Muscle layer of duodenum (tissue), 2 donors: ENCODE results near the gene ARHGDIG.
"Not testable (repeated sequence)": the region's sequence is repeated elsewhere in the genome, so short reads cannot be mapped to it uniquely, and the experiment has no call there.

ENCODE experiments used
- H3K27ac ChIP-seq: one replicate; pipeline ENCODE4 v1.7.0; 2013; ENCODE audit warnings: mild to moderate bottlenecking, low read length
- H3K27me3 ChIP-seq: one replicate; pipeline ENCODE4 v1.7.0; 2013; ENCODE audit warnings: low read depth, mild to moderate bottlenecking, control low read depth, low read length
- H3K36me3 ChIP-seq, 2 donors: one replicate each; pipeline ENCODE4 v1.7.0; 2013; ENCODE audit warnings: low read length in 2 of 2, control low read depth in 1 of 2, mild to moderate bottlenecking in 1 of 2; ENCODE audit not compliant: insufficient read depth in 2 of 2, control insufficient read depth in 1 of 2
- H3K4me1 ChIP-seq, 2 donors: one replicate each; pipeline ENCODE4 v1.7.0; 2013; ENCODE audit warnings: low read length in 2 of 2, mild to moderate bottlenecking in 2 of 2, control low read depth in 1 of 2, moderate library complexity in 1 of 2; ENCODE audit not compliant: insufficient read depth in 2 of 2, control insufficient read depth in 1 of 2
- H3K4me3 ChIP-seq, 2 donors: one replicate each; pipeline ENCODE4 v1.7.0; 2013; ENCODE audit warnings: low read length in 2 of 2, low read depth in 1 of 2, mild to moderate bottlenecking in 1 of 2
- H3K9me3 ChIP-seq, 2 donors: one replicate each; pipeline ENCODE4 v1.7.0; 2013; ENCODE audit warnings: low read length in 2 of 2, control low read depth in 1 of 2, mild to moderate bottlenecking in 1 of 2; ENCODE audit not compliant: control insufficient read depth in 1 of 2
- donor health status: healthy.

Gene ARHGDIG

DNA sequence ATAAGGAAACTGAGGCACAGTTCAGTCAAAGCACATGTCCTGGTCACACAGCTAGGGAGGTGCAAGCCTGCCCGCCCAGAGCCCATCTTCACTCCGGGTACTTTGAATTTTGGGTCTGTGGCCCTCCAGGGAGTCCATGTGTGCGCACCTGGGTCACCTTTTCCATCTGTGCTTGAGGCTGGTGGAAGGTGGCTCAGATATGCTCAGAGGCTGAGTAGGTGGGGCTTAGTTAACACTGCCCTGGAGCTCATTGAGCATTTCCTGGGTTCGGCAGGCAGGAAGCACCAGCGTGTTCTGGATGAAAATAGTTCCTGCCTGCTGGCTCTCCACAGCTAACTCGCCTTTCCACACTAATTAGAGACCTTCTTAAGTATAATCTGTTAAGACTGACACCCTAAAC lies 26.6 kb upstream of the ARHGDIG start:
- H3K27ac ChIP-seq: no peak overlapping the region
- no peaks in the 10 kb centered on the region for H3K4me1 ChIP-seq
- peaks cover 5 to 56% of the 10 kb centered on the region in 2 donors for H3K36me3 ChIP-seq
- no peaks in the 10 kb centered on the region for H3K27me3 ChIP-seq
- H3K4me3 ChIP-seq: no peak overlapping the region
- no peaks in the 10 kb centered on the region for H3K9me3 ChIP-seq

DNA sequence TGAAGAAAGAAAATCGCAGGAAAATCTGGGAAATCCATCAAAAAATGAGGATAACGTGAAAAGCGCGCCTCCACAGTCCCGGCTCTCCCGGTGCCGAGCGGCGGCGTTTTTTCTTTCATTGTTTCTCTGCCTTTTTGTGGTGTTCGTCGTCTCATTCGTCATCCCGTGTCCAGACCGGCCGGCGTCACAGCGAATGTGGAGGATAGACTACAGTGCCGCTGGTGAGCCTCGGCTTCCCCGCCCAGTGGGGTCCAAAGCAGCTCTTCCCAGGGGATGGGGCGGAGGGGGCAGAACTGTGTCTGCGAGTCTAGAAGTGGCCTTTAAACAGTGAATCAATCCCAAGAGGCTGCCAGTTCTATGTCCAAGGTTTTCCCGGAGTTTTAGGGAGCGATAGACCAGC lies 25.9 kb upstream of the ARHGDIG start:
- Histone ChIP-seq H3K36me3 (peaks cover 7 to 62% of the 10 kb centered on the region in 2 donors), H3K27me3 (no peaks in the 10 kb centered on the region), H3K4me1 (no peaks in the 10 kb centered on the region), H3K27ac (no peak overlapping the region), H3K9me3 (no peaks in the 10 kb centered on the region), H3K4me3 (no peak overlapping the region)

GRCh38 chr16:255183-255582 lies 25.2 kb upstream of the ARHGDIG start:
- Histone ChIP-seq H3K27me3 (no peaks in the 10 kb centered on the region), H3K4me3 (no peak overlapping the region), H3K36me3 (peaks cover 10 to 67% of the 10 kb centered on the region in 2 donors), H3K9me3 (no peaks in the 10 kb centered on the region), H3K27ac (no peak overlapping the region), H3K4me1 (no peaks in the 10 kb centered on the region)

DNA sequence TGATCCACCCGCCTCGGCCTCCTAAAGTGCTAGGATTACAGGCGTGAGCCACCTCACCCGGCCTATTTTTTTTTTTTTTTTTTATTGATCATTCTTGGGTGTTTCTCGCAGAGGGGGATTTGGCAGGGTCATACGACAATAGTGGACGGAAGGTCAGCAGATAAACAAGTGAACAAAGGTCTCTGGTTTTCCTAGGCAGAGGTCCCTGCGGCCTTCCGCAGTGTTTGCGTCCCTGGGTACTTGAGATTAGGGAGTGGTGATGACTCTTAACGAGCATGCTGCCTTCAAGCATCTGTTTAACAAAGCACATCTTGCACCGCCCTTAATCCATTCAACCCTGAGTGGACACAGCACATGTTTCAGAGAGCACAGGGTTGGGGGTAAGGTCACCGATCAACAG lies 22.3 kb upstream of the ARHGDIG start:
- not testable (repeated sequence) for H3K4me3 ChIP-seq, H3K27ac ChIP-seq, H3K9me3 ChIP-seq, H3K4me1 ChIP-seq, H3K27me3 ChIP-seq
- peaks cover 10 to 73% of the 10 kb centered on the region in 2 donors for H3K36me3 ChIP-seq

- no peaks in the 10 kb centered on the region for H3K27me3 ChIP-seq
- no peaks in the 10 kb centered on the region for H3K4me1 ChIP-seq
- peaks cover 10 to 79% of the 10 kb centered on the region in 2 donors for H3K36me3 ChIP-seq
- no peaks in the 10 kb centered on the region for H3K9me3 ChIP-seq
- no peak overlapping the region for H3K4me3 ChIP-seq
- no peak overlapping the region for H3K27ac ChIP-seq
Measured at GRCh38 chr16:259226-259625, 21.2 kb upstream of the ARHGDIG start.

- Histone ChIP-seq H3K36me3 (peaks cover 10 to 80% of the 10 kb centered on the region in 2 donors), H3K9me3 (no peaks in the 10 kb centered on the region), H3K4me1 (no peaks in the 10 kb centered on the region), H3K27me3 (no peaks in the 10 kb centered on the region), H3K4me3 (no peak overlapping the region), H3K27ac (no peak overlapping the region)
Measured at GRCh38 chr16:259814-260253, 20.6 kb upstream of the ARHGDIG start.

- Histone ChIP-seq H3K27me3 (no peaks in the 10 kb centered on the region), H3K4me1 (no peaks in the 10 kb centered on the region), H3K9me3 (no peaks in the 10 kb centered on the region), H3K36me3 (peaks cover 10 to 81% of the 10 kb centered on the region in 2 donors), H3K4me3 (no peak overlapping the region), H3K27ac (no peak overlapping the region)
Measured at GRCh38 chr16:260326-260725, 20.1 kb upstream of the ARHGDIG start.

DNA sequence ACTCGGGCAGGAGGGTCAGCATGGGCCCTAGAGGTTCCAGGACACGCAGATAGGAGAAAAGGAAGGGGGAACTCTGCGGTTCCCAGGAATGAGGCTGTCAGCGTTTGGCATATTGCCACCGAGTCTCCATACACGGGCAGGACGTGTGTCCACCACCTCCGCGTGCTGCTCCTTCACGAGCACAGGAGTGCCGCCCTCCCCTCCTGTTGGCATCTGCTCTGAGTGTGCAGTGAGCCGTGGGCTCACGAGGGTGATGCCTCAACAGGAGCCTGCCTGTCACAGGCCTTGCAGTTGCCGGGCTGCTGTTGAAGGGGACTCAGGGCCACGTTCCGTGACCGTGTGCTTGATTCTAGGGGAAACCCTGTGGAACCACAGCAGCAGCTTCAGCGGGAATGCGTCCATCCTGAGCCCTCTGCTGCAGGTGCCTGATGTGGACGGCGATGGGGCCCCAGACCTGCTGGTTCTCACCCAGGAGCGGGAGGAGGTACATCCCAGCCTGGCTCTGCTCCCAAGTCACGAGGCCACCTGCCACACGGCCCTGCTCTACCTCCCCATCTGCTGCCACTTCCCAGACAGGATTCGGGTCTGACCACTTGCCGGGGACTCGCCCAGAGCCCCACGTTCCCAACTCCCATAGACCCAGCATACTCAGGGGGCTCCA lies 19.2 kb upstream of the ARHGDIG start:
- H3K4me1 ChIP-seq: no peaks in the 10 kb centered on the region
- no peak overlapping the region for H3K4me3 ChIP-seq
- H3K9me3 ChIP-seq: no peaks in the 10 kb centered on the region
- no peaks in the 10 kb centered on the region for H3K27me3 ChIP-seq
- no peak overlapping the region for H3K27ac ChIP-seq
- peaks cover 5 to 74% of the 10 kb centered on the region in 2 donors for H3K36me3 ChIP-seq

- Histone ChIP-seq H3K36me3 (peaks cover 4 to 67% of the 10 kb centered on the region in 2 donors), H3K9me3 (no peaks in the 10 kb centered on the region), H3K4me1 (no peaks in the 10 kb centered on the region), H3K4me3 (no peak overlapping the region), H3K27ac (no peak overlapping the region), H3K27me3 (no peaks in the 10 kb centered on the region)
Measured at GRCh38 chr16:262121-262745, 18.2 kb upstream of the ARHGDIG start.

DNA sequence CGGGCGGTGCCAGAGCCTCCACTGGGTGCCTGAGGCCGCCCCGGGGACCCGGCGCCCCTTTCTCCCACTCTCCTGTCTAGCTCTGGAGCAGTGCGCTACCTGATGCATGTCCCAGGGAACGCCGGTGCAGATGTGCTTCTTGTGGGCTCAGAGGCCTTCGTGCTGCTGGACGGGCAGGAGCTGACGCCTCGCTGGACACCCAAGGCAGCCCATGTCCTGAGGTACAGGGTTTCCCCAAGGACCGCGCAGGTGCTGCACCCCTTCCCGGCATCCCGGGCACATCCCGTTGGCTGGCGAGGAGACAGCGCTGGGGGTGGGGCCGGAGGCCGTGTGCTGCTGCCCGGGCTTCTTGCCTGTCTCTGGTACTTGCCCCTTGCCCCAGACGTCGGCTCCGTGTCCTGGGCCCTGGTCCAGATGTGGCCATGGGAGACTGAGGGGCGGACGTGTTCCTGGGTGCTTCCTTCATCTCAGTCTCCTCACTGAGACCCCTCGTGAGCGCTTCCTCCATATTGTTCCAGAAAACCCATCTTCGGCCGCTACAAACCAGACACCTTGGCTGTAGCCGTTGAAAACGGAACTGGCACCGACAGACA lies 17.1 kb upstream of the ARHGDIG start:
- no peak overlapping the region for H3K4me3 ChIP-seq
- peaks cover 4 to 63% of the 10 kb centered on the region in 2 donors for H3K36me3 ChIP-seq
- no peak overlapping the region for H3K27ac ChIP-seq
- no peaks in the 10 kb centered on the region for H3K9me3 ChIP-seq
- no peaks in the 10 kb centered on the region for H3K27me3 ChIP-seq
- H3K4me1 ChIP-seq: no peaks in the 10 kb centered on the region

DNA sequence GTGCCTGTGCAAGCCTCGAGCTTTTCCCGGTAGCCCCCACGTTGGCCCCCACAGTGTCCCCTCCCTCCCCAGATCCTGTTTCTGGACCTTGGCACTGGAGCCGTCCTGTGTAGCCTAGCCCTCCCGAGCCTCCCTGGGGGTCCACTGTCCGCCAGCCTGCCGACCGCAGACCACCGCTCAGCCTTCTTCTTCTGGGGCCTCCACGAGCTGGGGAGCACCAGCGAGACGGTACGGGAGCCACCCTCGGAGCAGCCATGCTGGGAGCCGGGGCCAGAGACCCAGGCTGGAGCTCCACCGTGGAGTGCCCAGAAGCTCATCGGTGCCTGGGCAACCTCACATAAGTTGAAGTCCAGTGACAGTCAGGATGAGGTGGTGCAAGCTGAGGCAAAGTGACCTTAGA lies 16.4 kb upstream of the ARHGDIG start:
- H3K4me1 ChIP-seq: no peaks in the 10 kb centered on the region
- no peak overlapping the region for H3K4me3 ChIP-seq
- no peaks in the 10 kb centered on the region for H3K27me3 ChIP-seq
- H3K9me3 ChIP-seq: no peaks in the 10 kb centered on the region
- H3K27ac ChIP-seq: no peak overlapping the region
- H3K36me3 ChIP-seq: peaks cover 4 to 60% of the 10 kb centered on the region in 2 donors
